Measurements from ENCODE around the gene WNT9A.

The WNT9A gene

DNA sequence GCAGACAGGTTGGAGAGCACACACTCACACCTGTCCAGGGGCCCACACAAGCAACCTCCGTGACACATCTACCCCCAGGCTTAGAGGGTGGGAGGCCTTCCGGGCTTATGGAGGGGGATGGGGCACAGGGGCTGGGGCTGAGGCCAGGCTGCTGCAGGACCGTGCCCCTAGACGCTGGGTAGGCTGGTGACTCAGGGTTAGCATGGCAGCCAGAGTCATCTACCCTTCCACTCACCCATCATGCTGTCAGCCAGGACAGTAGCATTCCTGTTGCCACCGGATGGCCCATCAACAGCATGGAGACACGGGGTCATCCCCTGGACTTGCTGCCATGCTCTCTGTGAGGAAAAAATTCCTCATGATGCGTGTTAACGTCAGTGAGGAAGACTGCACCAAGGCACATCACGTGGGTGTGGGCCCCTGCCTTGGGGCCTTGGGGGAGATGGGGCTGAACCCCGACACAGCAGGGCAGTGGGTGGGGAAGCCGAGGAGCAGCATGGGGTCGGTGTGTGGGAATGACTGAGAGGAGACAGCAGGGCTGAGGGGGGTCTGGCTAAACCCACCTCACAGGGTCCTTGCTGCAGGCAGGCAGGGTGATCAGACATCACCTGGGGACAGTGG lies 52.8 kb downstream of the WNT9A start:
- DNase-seq: no peak

DNA sequence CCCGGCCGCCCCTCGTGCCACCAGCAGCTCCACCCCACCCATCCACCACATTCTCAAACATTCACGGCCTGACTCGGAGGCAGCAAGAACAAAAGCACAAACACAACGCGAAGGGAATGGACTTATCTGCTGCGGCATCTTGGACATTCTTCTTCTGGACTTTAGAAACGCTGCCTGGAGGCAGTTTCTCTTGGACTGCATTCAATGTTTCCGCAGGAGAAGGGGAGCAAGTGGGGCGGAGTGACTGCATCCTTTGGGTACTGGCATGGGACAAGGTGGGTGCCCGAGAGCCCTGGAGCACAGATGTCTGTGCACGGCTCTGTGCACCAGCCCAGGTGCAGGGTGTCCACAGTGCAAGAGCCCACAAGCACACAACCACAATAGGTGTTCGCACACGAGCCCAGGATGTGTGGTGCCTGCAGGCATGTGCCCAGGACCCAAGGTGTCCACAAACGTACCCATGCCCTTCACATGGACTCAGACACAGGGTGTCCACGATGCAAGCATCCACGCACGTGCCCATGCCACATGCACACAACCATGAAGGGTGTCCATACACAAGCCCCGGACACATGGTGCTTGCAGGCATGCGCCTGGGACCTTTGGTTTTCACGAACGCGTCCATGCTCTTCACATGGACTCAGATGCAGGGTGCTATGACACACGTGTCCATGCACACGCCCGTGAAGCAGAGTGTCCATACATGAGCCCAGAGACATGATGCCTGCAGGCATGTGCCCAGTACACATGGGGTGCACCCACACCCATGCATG lies 53.6 kb downstream of the WNT9A start:
- no peak for DNase-seq

DNA sequence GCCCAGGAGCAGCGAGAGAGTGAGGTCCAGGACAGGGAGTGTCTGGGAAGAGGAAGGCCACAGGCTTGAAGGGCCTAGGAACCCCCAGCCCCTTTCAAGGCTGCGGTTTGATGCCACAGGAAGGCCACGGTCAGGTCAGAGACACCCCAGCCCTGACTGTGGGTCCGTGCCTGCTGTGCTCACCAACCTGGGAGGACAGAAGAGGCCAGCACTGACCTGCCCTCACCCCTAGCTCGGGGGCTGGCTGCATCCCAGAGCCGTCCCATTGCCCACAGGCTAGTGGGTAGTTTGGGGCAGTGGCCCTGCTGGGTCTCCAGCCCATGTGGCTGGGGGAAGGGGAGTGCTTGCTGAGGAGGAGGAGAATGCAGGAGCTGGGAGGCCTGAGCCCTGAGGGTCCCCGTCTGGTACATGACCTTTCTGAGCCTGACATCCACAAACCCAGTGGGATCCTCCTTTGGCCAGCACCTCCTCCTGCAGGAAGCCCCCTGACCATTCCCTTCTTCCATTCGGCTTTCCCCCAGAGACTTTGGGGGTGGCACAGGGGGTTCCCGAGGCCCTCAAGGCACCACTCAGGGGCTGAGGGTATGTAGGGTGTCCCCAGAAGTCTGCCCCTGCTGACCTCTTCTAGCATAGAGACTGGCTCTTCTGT lies 54.3 kb downstream of the WNT9A start:
- DNase-seq: no peak

DNA sequence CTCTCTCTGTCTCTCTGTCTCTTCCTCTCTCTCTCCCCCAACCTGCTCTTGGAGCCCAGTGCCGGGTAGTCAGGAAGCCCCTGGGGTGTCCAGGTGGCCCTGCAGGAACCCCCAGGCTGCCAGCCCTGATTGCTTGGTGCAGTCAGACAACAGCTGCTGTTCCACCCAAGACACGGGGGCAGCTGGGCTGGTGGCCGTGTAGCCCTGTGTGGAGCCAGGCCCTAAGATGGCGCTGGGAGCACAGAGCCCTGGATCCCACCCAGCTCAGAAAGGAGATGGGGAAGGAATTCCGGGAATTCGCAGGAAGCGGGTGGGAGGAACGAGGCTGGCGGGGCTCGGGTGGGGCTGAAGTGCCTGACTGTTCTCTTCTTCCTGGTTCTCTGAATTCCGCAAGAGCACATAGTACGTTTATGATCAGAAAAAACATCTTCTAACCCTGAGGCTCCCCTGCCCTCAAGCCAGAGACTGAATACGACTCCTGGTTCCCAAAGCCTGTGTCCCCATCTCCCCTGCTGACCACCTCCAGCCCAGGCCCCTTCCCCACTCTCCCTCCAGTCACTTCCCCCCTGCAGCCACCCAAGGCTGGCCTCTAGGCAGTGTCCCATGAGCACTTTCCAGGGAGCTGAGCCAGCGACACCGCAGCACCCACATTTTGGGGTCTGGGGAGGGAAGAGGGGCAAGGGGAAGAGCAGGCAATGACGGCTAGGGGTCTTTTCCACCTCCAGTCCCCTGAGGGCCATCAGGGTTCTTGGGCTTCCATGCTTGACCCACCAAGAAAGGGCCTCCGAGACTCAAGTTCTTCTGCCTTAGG lies 55.0 kb downstream of the WNT9A start:
- DNase-seq: no peak

DNA sequence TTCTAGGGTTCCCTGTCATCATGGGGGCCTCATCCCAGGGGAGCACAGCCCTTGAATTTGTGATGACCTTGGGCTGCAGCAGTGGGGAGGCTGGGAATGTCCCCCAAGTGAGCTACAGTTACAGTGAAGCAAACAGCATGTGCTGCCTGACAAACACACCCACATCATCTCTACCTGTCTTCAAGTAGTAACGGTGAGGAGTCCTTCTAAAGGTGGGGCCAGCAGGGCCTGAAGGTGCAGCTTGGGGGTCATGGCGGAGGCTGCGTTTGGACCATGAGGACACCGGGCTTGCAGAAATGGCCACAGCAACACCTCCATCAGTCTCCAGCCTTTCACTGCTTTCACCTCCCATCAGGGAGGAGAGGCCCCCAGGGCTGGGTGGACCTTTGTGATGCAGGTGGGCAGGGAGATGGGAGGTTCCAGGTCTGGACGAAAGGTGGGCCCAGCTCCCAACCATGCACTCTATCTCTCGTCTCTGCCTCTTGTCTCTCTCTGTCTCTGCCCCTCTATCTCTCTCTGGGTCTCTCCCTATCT lies 55.7 kb downstream of the WNT9A start:
- no peak for DNase-seq

DNA sequence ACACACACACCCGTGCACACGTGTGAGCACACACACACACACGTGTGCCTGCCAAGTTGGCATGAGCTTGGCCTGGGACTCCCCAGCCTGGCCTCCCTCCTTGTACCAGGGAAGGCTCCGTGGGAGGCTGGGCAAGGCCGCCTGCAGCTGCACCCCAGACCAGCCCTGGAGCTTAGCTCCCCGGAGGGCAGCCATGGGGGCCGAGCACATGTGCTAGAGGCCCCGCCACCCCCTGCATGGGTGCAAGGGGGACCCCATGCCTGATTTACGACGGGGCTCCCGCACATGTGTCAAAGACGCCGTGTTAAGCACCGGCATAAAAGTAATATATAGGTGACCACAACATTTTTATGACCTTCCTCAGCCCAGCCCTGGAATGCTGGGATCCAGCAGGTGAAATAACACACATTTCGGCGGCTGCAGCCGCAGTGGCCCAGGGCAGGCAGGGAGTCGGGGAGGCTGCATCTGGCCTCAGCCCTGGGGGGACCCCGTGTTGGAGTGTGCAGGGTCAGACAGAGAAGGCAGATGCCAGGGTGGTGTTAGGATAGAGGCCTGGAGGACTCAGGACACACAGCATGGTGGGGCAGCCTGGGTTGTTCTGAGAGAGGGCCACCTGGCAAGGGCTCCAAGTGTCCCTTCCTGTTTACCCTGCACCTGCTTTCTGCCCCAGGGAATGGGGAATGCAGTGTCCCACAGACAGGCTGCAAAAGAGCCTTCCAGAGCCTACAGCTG lies 56.3 kb downstream of the WNT9A start:
- no peak for DNase-seq

DNA sequence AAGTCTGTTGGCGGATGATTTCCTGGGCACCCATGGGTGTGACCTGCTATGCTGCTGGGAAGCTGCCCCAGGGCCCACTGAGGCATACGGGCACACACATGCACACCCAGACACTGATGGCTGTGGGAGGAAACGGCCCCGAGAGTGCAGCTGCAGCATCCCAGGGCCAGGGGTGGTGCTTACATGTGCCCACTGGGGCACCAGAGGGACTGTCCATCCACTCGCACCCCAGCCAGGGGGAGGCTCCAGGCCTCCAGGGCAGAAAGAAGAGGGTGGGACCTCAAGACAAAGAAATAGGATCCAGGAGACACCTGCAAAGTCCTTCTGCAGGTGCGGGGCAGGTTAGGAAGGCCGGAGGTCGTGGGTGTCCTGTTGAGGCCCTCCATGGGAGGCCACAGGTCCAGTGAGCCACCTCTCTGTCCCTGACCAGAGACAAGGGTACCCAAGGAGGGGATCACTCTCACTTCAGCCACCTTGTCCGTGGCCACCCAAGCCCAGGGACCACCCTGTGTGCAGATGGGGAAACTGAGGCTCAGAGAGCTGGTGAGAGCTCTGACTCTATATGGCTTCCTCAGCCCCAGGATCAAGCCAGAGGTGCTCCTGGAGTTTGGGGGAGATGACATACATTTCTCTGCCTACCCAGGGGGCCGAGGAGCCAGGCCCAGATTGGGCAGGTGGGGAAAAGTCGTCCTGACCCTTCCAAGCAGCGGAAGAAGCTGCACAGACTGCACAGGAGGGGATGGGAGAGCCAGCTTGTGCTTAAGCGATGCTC lies 57.1 kb downstream of the WNT9A start:
- no peak for DNase-seq

DNA sequence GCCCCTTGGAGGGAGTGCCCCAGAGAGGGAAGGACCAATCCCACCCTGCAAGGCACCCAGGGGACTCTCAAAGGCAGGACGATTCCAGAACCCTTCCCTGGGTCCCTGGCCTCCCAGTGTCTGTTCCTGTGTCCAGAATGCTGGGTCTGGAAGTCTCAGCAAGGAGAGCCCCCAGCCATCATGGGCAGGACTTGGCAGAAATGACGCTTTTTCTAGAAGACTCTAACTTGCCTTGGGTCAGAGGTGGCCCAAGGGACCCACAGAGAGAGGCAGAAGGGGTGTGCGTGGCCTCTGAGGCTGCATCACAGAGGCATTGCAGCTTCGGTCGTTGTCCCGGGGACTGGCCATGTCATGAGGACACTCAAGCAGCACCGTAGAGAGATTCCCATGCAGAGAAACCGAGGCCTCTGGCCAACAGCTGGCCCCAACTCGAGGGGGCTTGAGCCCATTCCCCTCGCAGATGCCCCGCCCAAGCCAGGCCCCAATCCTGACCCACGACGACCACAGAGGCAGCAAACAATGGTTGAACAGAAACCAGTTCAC lies 57.8 kb downstream of the WNT9A start:
- no peak for DNase-seq

DNA sequence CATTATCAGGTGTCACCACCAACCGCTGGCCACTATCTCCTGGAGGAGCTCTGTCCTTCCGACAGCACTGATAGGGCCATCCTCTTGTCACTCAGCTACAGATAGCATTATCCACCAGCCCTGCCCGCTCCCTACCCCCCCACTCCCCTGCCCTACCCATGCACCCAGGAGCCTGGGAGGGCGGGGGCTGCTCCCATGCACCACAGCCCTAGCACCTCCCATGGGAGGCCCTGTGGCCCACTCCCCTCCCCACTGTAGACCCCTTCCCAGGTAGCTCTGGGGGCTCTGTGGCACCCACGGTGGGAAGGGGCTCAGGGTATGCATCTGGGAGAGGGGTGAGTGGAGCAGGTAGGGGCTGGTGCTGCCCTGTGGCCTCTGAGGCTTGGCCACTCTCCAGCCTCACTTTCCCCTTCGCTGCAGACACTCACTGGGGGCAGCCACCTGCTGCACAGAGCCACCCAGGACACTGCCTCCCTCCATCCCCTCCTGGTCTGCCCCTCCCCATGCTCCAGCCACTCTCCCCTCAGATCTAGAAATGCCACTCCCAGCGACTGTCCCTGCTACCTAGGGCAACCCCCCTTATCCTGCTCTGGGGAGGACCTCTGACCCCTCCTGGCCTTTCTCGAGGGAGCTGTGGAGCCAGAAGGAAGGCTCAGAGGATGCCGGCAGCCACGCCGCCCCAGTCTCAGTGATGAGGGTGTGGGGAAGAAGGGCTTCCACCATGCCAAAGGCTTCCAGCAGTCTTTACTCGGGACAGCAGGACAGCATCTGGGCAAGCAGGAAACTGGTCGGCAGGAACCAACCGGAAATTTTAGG lies 58.5 kb downstream of the WNT9A start:
- DNase-seq: no peak

DNA sequence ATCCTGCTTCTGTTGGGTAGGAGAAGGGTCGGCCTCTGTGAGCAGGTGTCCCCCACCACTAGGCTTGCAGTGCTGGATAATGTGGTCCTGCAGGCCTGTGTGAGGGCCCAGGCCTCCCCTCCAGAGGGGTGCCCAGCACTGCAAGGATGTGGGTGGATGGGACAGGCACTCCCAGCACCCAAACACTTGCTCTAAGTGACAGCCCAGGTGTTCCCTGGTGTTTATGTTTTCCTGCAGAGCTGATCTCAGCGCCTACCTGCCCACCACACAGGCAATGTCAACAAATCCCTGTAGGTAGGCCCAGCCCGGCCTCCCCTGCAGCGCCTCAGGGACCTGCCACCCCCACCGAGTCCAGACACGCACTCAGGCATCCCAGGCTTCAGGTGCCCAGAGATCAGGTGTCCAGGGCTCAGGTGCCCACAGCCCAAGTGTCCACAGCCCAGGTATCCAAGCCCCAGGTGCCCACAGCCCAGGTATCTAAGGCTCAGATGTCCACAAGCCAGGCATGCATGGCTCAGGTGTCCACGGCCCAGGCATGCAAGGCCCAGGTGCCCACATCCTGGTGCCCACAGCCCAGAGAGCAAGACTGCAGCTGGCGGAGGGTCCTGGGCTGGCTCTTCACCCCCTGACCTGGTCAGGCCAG lies 59.2 kb downstream of the WNT9A start:
- no peak for DNase-seq

DNA sequence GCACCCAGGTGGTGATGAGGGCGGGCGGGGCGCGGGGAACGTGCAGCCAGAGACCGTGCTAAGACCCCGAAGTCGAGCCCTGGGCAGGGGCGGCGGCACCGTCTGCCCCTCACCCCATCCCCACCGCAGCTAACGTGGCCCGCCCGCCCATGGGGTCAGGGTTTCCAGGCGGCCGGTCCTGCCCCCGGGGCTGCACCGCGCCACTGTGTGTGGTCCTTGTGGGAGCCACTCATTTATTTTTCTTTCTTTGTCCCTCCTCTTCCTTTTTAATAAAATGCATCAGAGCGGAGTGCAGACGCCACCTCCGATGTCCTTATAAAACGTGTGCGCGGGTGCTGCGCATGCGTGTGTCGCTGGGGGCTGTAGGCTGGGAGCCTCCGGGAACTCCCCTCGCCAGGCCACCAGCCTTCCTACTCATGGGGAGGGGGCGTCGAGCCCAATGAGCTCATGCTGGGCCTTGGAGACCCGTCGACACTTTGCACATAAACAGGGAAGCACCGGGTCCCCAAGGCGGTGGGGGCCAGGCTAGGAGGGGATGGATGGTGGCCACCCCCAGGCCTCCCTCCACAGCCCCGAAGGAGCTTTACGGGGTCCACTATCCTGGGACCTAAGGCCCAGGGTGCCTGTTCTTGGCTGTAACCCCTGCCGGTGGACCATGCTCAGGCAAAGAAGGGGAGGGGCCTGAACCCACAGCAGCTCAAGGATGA lies 59.9 kb downstream of the WNT9A start:
- DNase-seq: no peak

DNA sequence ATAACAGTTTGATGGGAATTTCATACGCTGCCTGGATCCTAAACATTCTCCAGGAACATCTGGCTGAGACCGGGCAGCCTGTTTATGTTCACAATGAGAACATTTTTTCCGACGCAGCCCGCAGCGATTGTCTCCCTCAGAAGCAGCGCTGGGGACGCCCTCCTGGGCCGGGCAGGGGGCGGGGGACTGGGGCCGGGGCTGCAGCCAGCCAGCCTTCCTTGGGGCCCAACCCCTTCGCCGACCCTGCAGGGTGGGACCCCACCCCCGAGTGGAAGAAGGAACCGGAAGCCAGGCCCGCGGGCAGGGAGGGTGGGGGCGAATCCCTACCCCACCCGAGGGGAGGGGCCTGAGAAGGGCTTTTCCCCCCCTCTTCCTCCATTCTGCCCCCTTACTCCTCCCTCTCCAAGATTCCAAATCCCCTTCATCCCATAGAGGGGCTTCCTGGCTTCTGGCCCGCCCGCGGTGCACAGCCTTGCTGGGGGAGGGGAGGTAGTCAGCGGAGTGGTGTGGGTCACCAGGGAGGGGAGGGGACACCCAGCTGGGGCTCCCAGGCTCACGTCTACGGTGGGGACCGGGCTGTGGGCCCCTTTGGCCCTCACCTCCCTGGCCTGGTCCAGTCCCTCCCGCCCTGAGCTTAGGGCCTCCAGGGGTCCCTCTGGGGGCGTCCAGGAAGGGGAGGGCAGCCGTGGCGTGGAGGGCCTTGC lies 60.6 kb downstream of the WNT9A start:
- DNase-seq: no peak

DNA sequence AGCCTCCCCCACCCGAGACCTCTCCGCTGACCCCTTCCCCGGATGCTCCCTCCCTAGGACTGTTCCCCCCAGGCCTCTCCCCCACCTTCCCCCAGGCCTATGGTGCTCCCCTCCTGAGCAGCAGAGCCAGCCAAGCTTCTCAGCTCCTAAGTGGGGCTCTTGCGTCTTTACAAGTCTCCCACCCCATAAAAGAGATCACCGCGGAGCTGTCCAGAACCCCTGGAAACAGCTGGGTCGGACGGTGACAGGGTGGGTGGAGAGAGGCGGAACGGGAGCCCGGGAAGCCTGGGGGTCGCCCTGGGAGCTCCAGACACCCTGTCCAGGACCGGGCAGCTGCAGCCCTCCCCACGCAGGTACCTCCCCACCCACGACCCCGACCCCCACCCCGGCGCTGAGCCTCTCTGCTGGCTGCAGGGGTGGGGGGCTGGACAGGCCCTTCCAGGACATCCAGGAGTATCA lies 61.2 kb downstream of the WNT9A start:
- no peak for DNase-seq

DNA sequence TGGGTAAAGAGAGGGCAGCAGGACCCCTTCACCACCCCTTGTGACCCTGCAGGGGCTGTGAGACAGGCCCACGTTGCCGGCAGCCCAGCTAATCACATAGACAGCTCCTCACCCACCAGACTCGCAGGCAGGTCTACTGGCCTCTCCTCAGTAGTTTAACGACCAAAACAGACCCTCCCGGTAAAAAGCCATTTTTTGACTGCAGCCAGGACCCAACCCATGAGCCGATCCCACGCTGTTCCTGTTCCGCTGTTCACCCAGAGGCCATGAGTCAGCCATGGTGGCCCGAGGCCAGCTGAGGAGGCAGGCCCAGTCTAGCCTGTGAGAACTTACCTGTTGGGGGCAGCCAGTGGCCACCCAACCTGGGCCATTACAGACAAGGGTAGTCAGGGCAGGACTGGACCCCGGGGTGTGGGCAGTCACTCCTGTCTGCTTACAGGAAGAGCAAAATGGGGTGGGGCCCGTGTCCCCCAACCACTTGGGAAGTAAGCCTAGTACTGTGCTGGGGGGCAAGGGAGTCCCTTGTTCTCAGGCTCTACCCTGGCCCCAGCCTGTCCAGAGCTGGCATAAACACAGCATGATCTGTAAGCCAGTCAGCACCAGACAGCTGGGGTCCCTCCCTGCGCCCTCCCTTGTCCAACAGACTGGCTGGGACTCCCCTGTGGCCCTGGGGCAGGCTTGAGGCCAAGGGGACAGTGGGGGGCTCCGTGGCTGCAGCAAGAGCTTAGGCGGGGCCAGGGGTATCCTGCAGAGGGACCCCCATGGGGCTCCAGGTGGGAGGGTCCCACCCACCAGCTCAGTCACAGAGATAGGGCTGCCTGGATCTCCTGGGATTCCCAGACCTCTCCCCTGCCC lies 61.9 kb downstream of the WNT9A start:
- DNase-seq: no peak

DNA sequence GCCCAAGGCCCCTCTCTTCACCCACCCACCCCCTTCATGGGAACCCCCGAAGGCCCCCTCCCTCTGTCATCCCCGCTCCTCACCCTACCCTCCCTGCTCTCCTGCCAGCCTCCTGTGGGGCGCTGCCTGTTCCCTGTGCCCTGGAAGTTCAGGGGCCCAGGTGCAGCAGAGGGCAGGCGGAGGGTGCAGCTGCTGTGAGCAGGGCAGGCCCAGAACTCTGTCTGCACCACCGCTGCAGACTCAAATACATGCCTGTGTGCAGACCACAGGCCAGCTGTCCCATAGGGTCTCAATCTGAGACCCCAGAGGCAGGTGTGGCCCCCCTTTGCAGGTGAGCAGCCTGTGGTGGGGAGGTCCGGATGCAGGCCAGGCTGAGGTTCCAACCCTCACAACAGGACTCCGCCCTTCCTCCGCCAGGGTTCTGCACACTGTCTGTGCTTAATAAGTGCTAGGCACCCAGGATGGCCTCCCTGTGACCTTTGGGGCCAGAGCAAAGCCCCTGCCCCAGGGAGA lies 62.5 kb downstream of the WNT9A start:
- DNase-seq: no peak

DNA sequence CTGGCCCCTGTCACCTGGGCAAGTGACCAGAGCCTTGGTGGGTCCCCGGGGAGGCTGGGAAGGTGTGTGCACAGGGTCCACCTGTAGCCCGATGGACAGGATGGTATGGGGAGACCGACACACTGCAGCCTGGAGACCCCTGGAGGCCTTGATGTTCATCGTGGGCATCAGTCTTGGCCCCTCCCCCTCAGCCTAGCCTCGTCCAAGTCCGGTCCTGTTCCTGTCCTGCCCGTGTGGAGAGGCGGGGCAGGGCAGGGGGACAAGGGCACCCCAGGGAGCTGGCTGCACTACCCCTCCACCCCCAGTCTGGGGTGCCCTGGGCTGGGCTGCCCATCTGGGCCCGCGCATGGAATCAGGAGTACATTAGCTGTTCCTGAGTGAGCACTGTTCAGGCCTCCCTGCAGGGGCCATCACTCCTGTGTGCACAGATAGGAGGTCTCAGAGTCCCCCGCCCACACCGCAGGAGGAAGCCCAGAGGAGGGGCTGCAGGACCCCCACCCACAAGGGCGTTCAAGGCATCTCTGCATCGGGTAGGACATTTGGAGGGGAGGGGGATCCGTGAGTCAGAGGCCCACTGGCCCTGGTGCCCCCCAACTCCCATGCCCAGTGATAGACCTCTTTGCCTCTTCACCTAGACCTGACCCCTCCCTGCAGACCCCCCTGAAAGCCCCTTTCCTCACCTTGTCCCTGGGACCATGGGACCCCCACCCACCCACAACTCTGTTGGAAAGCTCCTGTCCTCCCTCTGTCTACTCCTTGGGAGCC lies 63.2 kb downstream of the WNT9A start:
- no peak for DNase-seq

All from NCI-H1930 (cell line).